SK-N-SH treated with all-trans-retinoic acid at 6 μM for 48 hours (cell line): ENCODE results near the gene PCDH9.

Source experiments
- ATAC-seq: fragments of 200-7000 bp; cut with Tn5 transposase; 3 replicates; pipeline ENCODE4 v1.9.1; 2020; ENCODE audit warnings: mild to moderate bottlenecking, moderate library complexity
- ARNTL ChIP-seq: fragments of 450-650 bp; formaldehyde crosslinking; IDR thresholded peaks from 2 replicates; pipeline ENCODE4 v1.5.0; 2020; ENCODE audit warnings: low read depth, mild to moderate bottlenecking, moderate library complexity, borderline replicate concordance
- CSRNP3 ChIP-seq: fragments of 250-450 bp; sonication (Bioruptor Pico); IDR thresholded peaks from 2 replicates; pipeline ENCODE4 v1.5.1; 2021; ENCODE audit warnings: mild to moderate bottlenecking, moderate library complexity
- ISL1 ChIP-seq: fragments of 250-450 bp; sonication (Bioruptor Pico); IDR thresholded peaks from 2 replicates; pipeline ENCODE4 v2.1.2; 2022; ENCODE audit warnings: mild to moderate bottlenecking, moderate library complexity
- OSR1 ChIP-seq: fragments of 250-450 bp; sonication (Bioruptor Pico); IDR thresholded peaks from 2 replicates; pipeline ENCODE4 v1.8.0; 2022; ENCODE audit warnings: moderate library complexity, mild to moderate bottlenecking, inconsistent platforms
- POU6F1 ChIP-seq: fragments of 250-450 bp; sonication (Bioruptor Pico); IDR thresholded peaks from 2 replicates; pipeline ENCODE4 v1.8.0; 2021; ENCODE audit warnings: low read depth, mild to moderate bottlenecking, moderate library complexity, borderline replicate concordance
- PPARA ChIP-seq: fragments of 250-450 bp; sonication (Bioruptor Pico); IDR thresholded peaks from 2 replicates; pipeline ENCODE4 v1.5.0; 2020; ENCODE audit warnings: mild to moderate bottlenecking, borderline replicate concordance
- RARB ChIP-seq: fragments of 250-450 bp; sonication (Bioruptor Pico); IDR thresholded peaks from 2 replicates; pipeline ENCODE4 v1.8.0; 2021; ENCODE audit warnings: mild to moderate bottlenecking, moderate library complexity
- SNAI2 ChIP-seq: fragments of 250-450 bp; sonication (Bioruptor Pico); IDR thresholded peaks from 2 replicates; pipeline ENCODE4 v1.5.0; 2020; ENCODE audit warnings: mild to moderate bottlenecking, moderate library complexity
- TOX ChIP-seq: fragments of 250-450 bp; sonication (Bioruptor Pico); IDR thresholded peaks from 2 replicates; pipeline ENCODE4 v1.8.0; 2021; ENCODE audit warnings: mild to moderate bottlenecking, moderate library complexity, borderline replicate concordance
- TSHZ2 ChIP-seq: fragments of 250-450 bp; sonication (Bioruptor Pico); IDR thresholded peaks from 2 replicates; pipeline ENCODE4 v1.5.0; 2020; ENCODE audit warnings: mild to moderate bottlenecking, moderate library complexity
- ZC3H10 ChIP-seq: fragments of 250-450 bp; sonication (Bioruptor Pico); IDR thresholded peaks from 2 replicates; pipeline ENCODE4 v1.5.1; 2021; ENCODE audit warnings: mild to moderate bottlenecking, moderate library complexity
- ZFP30 ChIP-seq: fragments of 450-650 bp; formaldehyde crosslinking; IDR thresholded peaks from 2 replicates; pipeline ENCODE4 v1.5.0; 2022; ENCODE audit warnings: mild to moderate bottlenecking, moderate library complexity
- ZNF565 ChIP-seq: fragments of 450-650 bp; formaldehyde crosslinking; conservative IDR thresholded peaks from 2 replicates; pipeline ENCODE4 v1.5.0; 2020; ENCODE audit warnings: low read depth, mild to moderate bottlenecking, moderate library complexity

PCDH9 gene

GRCh38 chr13:66714795-66715194, 515.3 kb downstream of the PCDH9 start (continued):
- TF ChIP-seq CSRNP3 (CRISPR knock-in tag), result no peak
- TF ChIP-seq POU6F1 (CRISPR knock-in tag), result no peak
- TF ChIP-seq ZNF565 (CRISPR knock-in tag), result no peak

- no peak for ATAC-seq
- no peak for TF ChIP-seq TSHZ2
- no peak for TF ChIP-seq ZFP30 (CRISPR knock-in tag)
- TF ChIP-seq SNAI2 (CRISPR knock-in tag), result no peak
- TF ChIP-seq ZNF565 (CRISPR knock-in tag), result no peak
- TF ChIP-seq PPARA (CRISPR knock-in tag), result no peak
- no peak for TF ChIP-seq OSR1 (CRISPR knock-in tag)
- TF ChIP-seq, all 23 proteins: peak for 0
Observed at GRCh38 chr13:66704110-66704509, 526.0 kb downstream of the PCDH9 start.

GRCh38 chr13:66703597-66703996, 526.5 kb downstream of the PCDH9 start:
- no peak for ATAC-seq
- TF ChIP-seq ISL1, result no peak
- no peak for TF ChIP-seq ARNTL
- TF ChIP-seq OSR1 (CRISPR knock-in tag), result no peak
- no peak for TF ChIP-seq ZC3H10
- TF ChIP-seq SNAI2 (CRISPR knock-in tag), result no peak
- TF ChIP-seq TSHZ2, result no peak
- TF ChIP-seq CSRNP3 (CRISPR knock-in tag), result no peak
- TF ChIP-seq, all 23 proteins: peak for 0

GRCh38 chr13:66700117-66700601, 530.0 kb downstream of the PCDH9 start:
- no peak for ATAC-seq
- TF ChIP-seq ZC3H10 (no peak), ARNTL (no peak), RARB (CRISPR knock-in tag) (no peak), TOX (no peak), ISL1 (no peak), POU6F1 (CRISPR knock-in tag) (no peak)
